NCI-H526 (cell line): ENCODE measurements around the gene XYLT1.

ENCODE experiments used
- DNase-seq, 2 experiments: peaks; one replicate each; lab custom pipeline; 2025; lab: John Stamatoyannopoulos, UW

Gene XYLT1

DNA sequence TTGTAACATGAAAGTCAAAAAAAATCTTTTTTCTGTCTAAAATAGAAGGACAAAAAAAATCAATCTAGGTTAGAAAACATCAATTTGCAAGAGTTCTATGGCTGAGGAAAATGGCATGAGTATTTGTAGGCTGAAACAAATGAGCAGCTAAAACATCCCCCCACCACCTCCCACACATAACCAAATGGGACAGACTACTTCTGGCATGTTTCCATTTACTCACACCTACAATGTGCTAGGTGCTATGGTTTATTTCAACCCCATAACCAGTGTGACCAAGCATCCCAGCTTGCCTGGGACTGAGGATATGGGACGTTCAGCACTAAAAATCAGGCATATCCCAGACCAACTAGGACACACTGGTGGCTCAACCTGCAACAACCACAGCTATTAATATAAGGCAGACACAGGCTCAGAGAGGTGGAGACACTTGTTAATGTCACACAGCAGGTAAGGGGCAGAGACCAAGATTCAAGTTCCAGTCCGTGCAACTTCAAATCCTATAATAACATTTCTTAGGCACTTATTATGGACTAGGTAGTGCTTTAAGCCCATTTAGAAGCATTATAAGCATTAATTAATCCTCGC is 96.0 kb downstream of the XYLT1 start:
- DNase-seq, result no peak

DNA sequence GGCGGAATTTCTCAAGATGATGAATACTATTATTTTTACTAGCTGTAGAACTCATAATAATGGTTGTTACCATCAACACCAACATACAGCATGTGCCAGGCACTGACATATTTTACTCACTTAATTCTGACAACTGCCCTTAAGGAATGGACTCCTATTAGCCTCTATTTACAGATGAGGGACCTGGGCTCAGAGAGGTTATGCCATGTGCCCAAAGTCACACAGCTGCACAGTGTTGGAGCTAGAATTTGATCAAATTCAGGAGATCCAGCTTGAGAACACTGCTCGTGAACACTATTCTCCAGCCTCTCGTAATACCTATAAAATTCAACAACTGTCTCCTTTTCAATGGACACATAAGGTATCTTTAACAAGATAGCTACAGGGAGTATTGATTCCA is 97.2 kb downstream of the XYLT1 start:
- DNase-seq, result no peak

DNA sequence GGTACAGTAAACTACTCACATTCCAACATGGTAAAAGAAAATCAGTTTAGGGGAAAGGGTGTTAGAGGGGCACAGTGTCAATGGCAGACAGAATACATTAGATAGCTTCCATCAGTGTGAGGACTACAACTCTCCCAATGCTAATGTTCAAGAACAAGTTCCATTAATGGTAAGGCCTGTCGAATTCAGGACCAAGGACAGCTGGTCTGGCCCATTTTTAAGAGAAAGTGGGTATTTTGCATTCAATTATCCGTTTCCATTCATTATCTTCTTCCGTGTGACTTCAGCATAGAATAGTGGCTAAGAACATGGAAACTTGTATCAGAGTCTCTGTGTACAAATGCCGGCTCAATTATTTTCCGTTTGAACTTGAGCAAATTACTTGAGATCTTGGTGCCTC is 98.4 kb downstream of the XYLT1 start:
- no peak for DNase-seq

- DNase-seq, result no peak
These were observed 99.5 kb downstream of the XYLT1 start for GRCh38 chr16:17371299-17371698.

DNA sequence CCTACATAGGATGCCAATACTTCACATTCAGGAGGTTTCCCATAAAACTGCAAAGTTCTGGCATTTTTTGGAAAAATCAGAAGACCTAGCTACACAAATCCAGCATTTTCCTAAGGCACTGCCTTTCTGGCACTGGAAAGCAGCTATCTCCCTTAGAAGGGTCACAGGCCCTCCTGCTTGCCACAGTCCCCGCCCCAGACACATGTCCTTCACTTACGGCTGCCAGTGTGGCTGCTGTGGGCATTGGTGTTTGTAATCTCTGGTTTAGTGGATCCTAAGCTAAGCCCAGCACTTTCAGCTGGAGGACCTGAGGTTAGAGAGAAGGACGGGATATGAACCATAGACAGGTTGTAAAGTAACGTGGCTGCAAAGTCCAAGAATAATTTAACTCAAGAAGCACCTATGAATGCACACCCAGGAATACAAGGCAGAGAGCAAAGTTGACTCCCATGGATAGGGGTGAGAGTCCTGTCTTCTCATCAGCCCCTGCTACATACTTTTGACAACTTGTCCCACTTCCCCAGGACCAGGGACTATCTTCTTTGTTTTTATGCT is 100.0 kb downstream of the XYLT1 start:
- DNase-seq, result no peak

DNA sequence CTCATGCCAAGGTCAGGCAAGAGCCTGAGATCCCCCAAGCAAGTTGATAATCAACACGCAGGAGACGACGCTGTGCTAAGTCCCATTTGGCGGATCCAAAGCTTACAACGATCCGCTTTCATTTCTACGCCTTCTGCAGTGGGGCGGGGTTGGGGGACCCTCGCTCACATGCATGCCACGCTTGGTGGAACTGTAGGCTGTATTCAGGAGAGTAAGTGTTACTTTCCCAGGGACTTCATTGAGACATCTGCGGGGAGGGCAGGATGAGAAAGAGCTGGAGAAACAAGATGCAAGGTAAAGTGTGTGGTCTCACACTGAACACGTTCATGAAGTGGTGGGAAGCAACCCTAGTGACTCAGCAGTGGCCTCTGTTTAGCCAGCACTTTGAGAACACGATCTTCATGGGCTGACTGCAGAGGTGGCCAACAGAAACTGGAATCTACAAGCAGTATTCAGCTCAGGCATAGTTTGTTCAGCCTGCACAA is 100.5 kb downstream of the XYLT1 start:
- DNase-seq, result no peak

- no peak for DNase-seq
These were observed 101.1 kb downstream of the XYLT1 start for GRCh38 chr16:17369421-17370222.

- no peak for DNase-seq
These were observed 101.8 kb downstream of the XYLT1 start for GRCh38 chr16:17368951-17369350.

GRCh38 chr16:17368446-17368845 is 102.3 kb downstream of the XYLT1 start:
- no peak for DNase-seq

DNA sequence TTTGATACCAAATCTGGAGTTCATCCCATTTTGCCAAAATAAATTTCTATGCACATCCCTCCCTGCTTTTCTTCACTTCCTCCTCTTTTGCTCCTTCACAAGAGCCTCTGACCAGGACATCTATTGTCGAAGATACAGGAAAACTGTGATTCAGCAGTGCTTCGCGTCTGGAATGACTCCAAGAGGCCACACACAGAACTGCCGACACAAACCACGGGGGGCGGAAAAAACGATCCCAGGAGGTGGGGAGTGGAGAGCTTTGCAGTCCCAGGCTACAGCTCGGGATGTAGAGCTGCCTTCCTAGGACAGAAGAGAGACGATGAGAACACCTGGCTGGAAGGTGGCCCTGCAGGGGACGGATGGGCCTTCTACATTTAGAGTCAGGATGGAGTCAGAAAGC is 102.8 kb downstream of the XYLT1 start:
- no peak for DNase-seq

- no peak for DNase-seq
These were observed 103.7 kb downstream of the XYLT1 start for GRCh38 chr16:17367036-17367435.

GRCh38 chr16:17366299-17366961 is 104.3 kb downstream of the XYLT1 start:
- no peak for DNase-seq

DNA sequence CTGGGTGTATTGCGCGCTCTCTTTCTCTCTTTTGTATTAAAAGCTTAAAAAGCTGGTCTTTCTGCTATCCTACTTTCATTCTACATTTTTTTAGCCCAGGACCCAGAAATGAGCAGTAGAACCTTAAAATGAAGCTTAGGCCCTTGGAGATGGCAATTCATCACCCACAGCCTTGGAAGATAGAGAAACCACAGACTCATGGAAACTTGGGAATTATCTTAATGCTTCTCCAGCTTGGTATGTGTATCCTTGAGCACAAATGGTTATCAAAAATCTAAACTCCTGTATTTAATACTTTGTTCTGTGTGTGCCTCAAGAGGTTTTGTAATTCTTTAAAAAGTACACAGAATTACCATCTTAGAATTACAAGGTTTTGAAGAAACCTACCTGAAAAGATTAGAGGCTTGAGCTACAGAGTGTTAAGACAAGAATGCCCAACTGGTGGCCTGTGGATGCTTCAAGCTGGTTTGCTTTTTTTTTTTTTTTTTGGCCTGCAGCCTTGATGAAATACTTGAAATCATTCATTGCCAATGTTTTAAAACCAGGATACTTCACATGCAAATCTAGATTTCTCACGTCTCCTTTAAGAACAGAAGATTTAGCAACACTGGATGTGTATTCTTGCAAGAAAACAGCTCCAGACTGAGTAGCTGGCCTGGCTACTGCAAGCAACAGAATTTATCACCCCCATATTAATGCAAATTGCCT is 105.0 kb downstream of the XYLT1 start:
- DNase-seq, result no peak

DNA sequence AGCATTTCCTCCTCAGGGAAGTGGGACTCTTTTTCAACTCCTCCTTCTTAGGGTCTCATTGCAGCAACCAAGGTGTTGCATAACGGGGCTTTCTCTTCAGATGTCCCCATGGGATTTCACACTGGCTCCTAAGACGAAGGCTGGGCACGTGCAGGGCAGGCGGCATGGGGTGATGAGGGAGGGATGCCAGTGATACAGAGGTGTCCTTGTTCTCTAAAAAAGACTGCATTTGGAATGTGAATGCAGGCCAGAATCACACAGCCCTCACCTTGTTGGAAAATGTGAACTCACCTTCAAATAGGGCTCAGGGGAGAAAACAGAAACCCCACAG is 105.6 kb downstream of the XYLT1 start:
- DNase-seq, result no peak

GRCh38 chr16:17364319-17365210 is 106.2 kb downstream of the XYLT1 start:
- no peak for DNase-seq

- no peak for DNase-seq
These were observed 107.8 kb downstream of the XYLT1 start for GRCh38 chr16:17362946-17363345.

DNA sequence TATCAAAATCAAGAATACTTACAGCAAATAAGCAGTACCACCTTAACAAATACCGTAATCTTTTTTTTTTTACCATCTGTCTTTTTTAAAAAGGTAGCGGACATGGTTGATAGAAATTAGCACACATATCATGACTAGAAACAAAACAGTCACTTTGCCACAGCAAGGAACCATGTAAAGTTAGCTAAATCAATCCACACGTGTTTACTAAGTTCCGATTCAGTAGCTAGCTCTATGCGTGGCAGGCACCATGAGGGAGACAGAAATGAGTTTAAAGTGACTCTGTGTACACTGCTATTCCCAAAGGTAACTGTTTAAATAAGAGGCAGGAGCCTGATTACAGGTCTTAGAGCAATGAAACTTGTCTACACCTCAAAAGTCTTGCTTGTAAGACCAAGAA is 108.6 kb downstream of the XYLT1 start:
- no peak for DNase-seq

DNA sequence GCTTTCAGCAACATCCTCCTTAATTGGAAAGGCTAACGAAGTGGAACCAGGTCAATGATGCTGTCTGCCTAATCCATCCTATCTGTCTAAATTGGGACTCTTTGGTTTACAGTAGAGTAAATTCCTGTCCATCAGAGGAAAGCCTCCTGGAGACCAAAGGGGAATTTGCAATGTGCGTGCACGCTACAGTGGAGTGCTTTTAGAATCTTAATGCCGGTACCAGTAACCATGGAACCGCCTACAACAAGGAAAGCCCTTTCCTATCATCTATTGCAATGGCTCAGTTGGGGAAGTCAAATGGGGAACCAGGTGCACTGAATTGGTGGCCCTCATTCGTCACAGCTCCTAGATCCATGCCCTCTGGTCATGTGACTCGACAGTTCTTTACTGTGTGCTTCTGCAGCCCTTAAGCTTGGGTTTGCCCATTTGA is 110.1 kb downstream of the XYLT1 start:
- no peak for DNase-seq

- no peak for DNase-seq
These were observed 110.9 kb downstream of the XYLT1 start for GRCh38 chr16:17359788-17360390.

DNA sequence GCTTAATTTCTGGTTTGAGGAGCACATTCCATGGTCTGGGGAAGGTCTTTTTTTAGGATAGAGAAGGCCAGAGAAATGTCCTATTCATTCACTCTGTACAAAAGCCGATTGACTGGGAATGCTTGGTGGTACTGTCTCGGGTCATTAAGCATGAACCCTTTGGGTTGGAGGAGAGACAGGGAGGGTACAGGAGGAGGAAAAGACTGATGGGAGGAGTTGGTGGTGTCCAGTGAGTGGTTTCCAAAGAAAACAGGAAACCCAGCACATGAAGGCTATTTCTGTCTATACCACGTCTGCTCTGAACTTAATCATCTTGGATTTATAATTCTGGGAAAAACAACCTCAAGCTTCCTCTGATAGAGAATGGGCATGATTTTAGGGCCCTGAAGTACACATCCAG is 111.9 kb downstream of the XYLT1 start:
- no peak for DNase-seq

- DNase-seq, result no peak
These were observed 112.4 kb downstream of the XYLT1 start for GRCh38 chr16:17358355-17358754.
